ENCODE results near the gene PCDHGB3.

Gene PCDHGB3

DNA sequence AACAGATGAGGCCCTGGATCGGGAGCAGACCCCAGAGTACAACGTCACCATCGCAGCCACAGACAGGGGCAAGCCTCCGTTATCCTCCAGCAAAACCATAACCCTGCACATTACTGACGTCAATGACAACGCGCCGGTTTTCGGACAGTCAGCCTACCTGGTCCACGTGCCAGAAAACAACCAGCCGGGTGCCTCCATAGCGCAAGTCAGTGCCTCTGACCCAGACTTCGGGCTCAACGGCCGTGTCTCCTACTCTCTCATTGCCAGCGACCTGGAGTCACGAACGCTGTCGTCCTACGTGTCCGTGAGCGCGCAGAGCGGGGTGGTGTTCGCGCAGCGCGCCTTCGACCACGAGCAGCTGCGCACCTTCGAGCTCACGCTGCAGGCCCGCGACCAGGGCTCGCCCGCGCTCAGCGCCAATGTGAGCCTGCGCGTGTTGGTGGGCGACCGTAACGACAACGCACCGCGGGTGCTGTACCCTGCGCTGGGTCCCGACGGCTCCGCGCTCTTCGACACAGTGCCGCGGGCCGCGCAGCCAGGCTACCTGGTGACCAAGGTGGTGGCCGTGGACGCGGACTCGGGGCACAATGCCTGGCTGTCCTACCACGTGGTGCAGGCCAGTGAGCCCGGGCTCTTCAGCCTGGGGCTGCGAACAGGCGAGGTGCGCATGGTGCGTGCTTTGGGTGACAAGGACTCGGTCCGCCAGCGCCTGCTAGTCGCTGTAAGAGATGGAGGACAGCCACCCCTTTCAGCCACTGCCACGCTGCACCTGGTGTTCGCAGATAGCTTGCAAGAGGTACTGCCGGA is 49.2 kb downstream of the PCDHGB3 start:
- DNase-seq (ENCODE audit: low read depth in 2 of 2), result no peak

DNA sequence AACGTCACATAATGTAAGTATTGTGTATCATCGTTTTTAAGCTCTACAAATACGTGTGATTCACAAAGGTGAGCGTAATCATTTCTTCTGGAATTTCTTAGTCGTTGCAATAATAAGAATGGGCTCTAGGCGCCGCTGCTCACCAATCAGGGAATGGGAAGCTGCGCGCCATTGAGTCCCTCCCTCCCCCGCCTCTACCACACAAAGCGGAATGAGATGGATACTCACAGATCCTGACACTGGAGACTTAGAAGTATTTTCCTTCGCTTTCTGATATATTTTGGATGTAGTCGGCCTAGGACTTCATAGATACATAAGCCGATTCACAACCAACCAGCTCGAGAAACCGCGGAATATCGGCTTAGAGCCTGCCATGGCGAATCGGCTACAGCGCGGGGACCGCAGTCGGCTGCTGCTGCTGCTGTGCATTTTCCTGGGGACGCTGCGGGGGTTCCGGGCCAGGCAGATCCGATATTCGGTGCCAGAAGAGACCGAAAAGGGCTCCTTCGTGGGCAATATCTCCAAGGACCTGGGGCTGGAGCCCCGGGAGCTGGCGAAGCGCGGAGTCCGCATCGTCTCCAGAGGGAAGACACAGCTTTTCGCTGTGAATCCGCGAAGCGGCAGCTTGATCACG is 50.9 kb downstream of the PCDHGB3 start, which contains the start of gene PCDHGA11:
PCDHGA11 (plus strand) TSS at position 197 of the 634 bp plus-strand sequence; CDS start at position 374, 177 bp downstream.
- no peak for DNase-seq (ENCODE audit: low read depth in 2 of 2)

DNA sequence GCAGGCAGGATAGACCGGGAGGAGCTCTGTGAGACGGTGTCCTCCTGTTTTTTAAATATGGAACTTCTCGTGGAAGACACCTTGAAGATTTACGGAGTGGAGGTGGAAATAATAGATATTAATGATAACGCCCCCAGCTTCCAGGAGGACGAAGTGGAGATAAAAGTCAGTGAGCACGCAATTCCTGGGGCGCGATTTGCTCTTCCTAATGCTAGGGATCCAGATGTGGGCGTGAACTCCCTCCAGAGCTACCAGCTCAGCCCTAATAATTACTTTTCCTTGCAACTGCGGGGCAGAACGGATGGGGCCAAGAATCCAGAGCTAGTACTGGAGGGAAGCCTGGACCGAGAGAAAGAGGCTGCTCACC is 51.4 kb downstream of the PCDHGB3 start:
- DNase-seq (ENCODE audit: low read depth in 2 of 2), result no peak
